HG02610 (cell line): Measurements from ENCODE around the gene DIMT1.

Experiments
- ATAC-seq: cut with Tn5 transposase; IDR thresholded peaks from one replicate; pipeline ENCODE4 v1.9.1; 2021; ENCODE audit warnings: mild to moderate bottlenecking, moderate library complexity; ENCODE audit not compliant: unreplicated experiment

DIMT1 gene

DNA sequence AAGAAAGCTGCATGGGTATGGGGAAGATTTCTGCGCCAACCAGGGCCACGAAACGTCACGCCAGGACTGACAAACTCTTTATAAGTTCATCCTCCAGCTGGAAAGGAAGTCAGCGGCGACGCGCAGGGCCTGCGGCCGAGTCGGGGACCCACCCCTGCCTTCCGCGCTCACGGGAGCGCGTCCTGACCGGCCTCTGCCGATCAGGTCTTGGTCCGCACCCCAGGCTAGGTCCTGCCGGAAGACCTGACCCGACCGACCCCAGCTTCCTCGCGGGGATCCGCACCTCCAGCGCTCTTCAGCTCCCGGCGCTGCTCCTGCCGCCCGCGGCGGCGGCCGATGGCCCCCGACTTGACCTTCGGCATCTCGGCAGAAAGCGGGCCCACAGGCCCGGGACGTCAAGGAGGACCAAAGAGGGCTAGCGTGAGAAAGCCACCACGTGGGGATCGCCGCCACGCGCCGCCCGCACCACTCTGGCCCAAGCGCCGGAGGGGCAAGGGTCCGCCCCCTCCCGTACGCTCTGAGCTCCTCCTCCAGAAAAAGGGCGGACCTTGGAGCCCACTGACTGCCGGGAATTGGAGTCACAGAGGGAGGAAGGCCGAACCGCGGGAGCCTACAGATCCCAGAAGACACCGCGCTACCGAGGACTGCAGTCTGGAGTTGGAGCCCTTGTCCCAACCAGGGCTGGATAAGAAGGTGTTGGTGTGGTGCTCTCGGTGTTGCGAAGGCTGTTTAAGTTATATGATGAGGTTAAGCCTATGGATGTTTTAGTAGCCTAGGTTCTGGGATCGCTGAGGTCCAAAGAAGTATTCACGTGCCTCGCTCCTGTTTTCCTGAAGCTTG, at the start of gene DIMT1:
Gene DIMT1, minus strand, starts transcription at position 495 of the 840 bp plus-strand sequence. Its CDS starts 133 bp downstream, at position 362.
- ATAC-seq = peak; percentile 98

DNA sequence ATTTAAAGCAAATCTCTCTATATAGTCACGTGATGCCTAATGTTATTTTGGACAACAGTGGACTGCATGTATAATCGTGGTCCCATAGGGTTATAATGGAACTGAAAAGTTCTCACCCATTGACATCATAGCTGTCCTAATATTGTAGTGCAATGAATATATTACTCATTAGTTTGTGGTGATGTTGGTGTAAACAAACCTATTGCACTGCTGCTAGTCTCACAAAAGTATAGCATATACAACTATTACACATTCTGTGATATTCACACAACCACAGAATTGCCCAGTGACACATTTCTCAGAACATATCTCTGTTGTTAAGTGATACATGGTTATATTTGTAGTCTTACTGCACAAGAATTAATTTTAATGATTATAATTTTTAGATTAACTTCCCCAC, 46.6 kb upstream of the DIMT1 start:
- ATAC-seq = no peak

DNA sequence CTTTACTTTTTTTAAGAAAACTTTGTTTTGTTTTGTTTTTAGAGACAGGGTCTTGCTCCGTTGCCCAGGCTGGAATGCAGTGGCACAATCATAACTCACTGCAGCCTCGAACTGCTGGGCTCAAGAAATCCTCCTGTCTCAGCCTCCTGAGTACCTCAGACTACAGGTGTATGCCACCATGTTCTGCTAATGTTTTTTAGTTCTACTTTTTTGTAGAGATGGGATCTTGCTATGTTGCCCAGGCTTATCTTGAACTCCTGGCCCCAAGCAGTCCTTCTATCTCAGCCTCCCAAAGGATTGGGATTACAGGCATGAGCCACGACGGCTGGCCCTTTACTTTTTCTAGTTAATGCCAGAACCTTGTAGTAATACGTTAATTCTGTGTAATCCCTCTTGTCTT, 44.8 kb upstream of the DIMT1 start:
- ATAC-seq = no peak

DNA sequence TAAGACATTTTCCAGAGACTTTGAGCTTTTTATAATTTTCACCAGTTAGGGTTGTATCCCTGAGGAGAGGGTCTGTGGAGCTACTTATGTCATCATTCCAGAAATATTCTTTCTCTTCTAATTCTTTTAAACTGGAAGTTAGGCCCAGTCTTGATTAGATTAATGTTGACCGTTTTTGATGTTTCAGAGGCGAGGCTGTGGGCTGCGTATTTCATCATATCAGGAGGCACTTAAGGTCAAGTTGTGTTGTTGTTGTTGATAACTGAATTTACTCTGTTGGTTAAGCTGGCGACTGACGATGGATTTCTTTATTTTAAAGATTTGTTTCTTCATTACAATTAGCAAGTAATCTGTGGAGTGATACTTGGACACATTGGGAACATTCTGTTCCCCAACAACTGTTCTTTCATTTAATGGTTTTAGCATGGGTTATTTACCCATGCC, 28.9 kb upstream of the DIMT1 start:
- no peak for ATAC-seq

DNA sequence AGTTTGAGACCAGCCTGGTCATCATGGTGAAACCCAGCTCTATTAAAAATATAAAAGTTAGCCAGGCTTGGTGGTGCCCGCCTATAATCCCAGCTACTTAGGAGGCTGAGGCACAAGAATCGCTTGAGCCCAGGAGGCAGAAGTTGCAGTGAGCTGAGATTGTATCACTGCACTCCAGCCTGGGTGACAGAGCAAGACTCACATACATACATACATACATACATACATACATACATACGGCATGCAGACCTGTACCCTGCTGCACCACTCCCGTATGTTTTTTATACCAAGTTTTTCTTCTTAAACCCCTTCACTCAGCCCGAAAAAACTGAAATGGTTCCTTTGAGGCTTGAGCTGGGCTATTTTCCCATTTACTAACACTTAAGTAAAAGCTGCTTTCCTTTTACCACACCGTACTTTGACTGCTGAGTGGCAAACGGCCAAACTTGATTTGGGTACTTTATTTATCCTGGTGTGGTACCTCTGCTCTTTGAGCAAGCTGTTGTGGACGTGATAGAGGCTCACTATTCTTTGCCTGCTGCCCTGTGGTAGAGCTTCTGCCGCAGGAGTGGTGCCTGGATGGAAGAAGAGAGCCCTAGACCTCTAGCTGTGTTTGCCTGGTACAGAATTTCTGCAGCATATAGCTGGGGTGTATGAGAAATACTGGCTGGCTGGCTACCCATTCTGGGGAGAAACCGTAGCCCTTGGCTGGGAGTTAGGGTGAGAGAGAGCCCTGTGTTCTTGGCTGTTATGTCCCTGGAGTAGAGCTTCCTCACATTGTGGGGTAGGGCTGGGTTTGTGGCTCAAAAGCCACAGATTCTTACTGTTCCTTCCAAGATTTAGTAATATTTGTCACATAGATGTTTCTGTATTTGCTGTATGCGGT, 28.3 kb upstream of the DIMT1 start:
- no peak for ATAC-seq

DNA sequence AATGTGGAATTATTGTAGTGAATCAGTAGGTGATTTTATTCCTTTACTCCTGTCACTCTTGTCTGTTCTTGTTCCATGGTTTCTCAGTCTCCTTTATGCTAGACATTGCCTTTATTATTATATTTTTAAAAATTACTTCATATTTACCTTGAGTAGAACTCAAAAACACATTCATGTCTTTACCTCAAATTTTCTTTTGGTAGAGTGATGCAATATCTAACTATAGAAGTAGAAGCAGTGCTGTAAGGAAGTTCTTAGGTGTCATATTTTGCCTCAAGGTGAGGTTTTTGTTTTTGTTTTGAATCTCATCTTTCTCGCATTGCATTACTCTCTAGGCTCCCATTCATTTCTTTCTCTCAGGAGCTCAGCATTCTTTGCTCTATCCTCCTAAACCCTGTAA, 21.1 kb upstream of the DIMT1 start:
- no peak for ATAC-seq

DNA sequence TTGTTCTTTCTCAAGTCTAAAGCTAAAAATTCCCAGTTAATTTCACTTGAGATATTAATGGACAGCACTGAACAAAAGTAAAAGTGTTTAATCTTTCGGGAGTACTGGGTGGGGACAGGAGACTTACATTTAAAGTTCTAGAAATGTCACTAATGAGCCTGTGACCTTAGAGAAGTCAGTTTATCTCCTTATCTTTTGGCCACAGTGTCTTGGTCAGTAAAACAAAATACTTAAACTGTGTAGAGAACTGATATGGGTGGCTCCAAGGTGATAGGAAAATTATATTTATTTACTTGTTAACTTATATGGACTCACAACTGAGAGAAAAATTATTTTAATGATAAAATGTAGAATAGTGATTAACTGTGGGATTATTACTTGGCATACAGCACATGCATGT, 17.7 kb upstream of the DIMT1 start:
- no peak for ATAC-seq

GRCh38 chr5:62419609-62420008, 15.9 kb upstream of the DIMT1 start:
- ATAC-seq = no peak

GRCh38 chr5:62418462-62419076, 14.9 kb upstream of the DIMT1 start:
- ATAC-seq = no peak

GRCh38 chr5:62413711-62414110, 10.0 kb upstream of the DIMT1 start:
- no peak for ATAC-seq

DNA sequence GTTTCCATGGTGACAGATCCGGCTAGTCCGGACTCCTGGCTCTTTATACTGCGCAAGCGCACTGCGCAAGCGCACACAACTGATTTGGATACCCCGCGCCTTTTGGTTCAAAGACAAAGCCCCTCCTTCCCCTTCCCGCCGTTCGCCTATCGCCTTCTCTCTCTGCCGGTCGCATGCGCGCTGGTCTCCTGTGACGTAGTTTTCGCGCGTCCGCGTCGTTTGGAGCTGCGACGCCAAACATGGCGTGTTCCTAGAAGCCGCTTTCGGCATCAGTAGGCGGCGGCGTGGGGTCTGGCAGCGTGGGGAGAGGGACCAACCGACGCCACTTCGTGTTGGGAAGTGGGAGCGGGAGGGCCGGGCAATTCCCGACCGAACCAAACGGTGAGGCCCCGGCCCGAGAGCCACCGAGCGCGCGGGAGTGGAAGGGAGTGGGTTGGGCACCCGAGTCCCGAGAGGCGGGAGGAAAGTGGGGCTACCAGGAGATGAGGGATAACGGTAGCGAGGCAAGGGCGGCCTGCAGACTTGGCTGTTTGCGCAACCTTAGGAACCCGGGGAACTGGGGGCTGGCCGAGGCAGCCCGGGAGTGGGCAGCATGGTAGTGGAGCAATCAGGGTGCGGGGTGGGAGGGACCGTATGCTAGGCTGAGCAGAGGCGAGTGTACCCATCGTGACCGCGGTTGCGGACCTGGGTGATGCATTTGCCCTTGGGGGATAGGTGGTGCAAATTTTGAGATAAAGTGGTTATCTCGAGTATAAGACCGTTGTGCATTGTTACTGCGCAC, 9.0 kb upstream of the DIMT1 start, which contains the start of gene IPO11:
Gene IPO11, plus strand, starts transcription at position 215 of the 781 bp plus-strand sequence. CDS start 24,517 bp downstream, outside the sequence.
- ATAC-seq = peak; percentile 96

- no peak for ATAC-seq
These were observed 8.3 kb downstream of the DIMT1 start for GRCh38 chr5:62395210-62395950.

GRCh38 chr5:62386824-62387223, 16.9 kb downstream of the DIMT1 start:
- no peak for ATAC-seq

DNA sequence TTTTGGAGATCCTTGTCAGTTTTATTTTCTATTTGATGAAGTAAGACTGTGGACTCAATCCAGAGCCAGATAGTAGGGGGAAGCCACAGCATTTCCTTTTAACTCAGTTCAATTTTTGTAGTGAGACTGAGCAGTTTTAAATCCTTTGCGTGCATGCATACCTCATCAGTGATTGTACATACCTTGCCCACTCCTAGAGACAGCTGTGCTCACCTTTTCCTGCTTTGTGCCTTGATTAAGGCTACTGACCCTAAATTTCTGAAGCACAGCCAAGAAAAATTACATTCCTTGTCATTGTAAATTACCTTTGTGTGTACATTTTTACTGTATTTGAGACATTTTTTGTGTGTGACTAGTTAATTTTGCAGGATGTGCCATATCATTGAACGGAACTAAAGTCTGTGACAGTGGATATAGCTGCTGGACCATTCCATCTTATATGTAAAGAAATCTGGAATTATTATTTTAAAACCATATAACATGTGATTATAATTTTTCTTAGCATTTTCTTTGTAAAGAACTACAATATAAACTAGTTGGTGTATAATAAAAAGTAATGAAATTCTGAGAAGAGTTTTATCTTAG, 17.8 kb downstream of the DIMT1 start:
- ATAC-seq = no peak

DNA sequence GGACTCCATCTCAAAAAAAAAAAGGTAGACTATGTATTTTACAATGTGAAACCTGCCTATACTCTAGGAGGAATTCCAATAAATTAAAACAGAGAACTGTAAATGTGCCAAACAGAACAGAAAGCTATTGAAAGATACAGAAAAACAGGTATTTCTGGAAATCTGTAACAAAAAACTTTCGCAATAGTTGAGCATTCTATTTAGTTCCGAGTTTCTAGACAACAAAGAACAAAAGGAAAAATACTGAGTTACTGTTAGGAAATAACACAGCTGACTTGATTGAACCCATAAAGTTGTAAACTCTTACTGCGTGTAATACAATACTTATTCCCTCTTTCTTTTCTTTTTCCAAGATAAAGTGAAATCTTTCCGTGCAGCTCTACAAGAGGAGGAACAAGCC, 18.6 kb downstream of the DIMT1 start:
- ATAC-seq = no peak

DNA sequence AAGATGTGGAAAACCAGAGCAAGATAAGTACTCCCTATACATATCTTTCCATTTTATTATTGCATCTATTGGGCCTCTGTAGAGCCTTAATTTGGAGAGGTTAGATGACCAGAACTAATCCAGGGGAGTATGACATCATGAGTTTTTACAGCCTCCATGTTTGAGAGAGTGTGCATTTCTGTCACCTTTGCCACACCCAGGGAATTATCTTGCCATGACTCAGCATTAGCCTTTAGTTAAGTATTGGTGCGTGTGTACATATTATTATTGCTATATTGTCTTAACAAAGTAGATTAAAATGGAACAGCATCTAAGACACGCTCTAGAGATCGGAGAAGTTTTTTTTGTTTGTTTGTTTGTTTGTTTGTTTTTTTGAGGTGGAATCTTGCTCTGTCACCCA, 27.6 kb downstream of the DIMT1 start:
- ATAC-seq = no peak

GRCh38 chr5:62375627-62376026, 28.1 kb downstream of the DIMT1 start:
- ATAC-seq = no peak

- no peak for ATAC-seq
These were observed 29.6 kb downstream of the DIMT1 start for GRCh38 chr5:62374090-62374489.

- no peak for ATAC-seq
These were observed 30.3 kb downstream of the DIMT1 start for GRCh38 chr5:62373382-62373781.
